SK-N-MC (cell line): ENCODE data around the gene PRDM2.

Experiments used
- EZH2 ChIP-seq: fragments of 200-600 bp; sonication (generic); IDR thresholded peaks from one replicate; pipeline ENCODE4 v1.6.1; 2017; ENCODE audit warnings: antibody characterized with exemption
- FOXP2 ChIP-seq: optimal IDR thresholded peaks from 2 replicates; pipeline ENCODE3; 2011; ENCODE audit warnings: mild to moderate bottlenecking, moderate library complexity; ENCODE audit not compliant: insufficient read depth; ENCODE audit errors: extremely low read length, control extremely low read depth
- POLR2AphosphoS5 ChIP-seq: IDR thresholded peaks from 2 replicates; pipeline ENCODE4 v1.6.1; 2012; ENCODE audit warnings: mild to moderate bottlenecking, low read depth, low read length, borderline replicate concordance

DNA sequence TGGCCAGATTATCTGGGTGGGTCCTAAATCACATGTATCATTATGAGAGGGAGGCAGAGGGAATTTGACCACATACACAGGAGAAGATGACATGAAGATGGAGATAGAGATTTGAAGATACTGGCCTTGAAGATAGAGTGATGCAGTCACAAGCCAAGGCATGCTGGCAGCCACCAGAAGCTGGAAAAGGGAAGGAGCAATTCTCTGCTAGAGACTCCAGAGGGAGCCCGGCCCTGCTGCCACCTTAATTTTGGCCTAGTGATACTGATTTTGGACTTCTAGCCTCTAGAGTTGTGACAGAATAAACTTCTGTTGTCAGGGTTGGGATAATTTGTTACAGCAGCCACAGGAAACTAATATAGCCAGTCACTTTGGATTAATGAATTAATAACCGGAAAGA is 2.2 kb upstream of the PRDM2 start:
- TF ChIP-seq EZH2 (no peak), POLR2AphosphoS5 (no peak), FOXP2 (no peak)
